H9 (cell line): ENCODE results near the gene TSGA10. TPM values are rescaled to one million over a fixed set of nuclear protein-coding genes. Genes with fewer than 3 reads are reported as not detected.

Experiments
- DNase-seq: peaks from one replicate; pipeline ENCODE4 v3.0.0-alpha.2; 2017
- H2AFZ ChIP-seq: one replicate; pipeline ENCODE4 v1.6.1; 2013; ENCODE audit warnings: mild to moderate bottlenecking, low read length, control low read depth, moderate library complexity
- H2AK5ac ChIP-seq: 2 replicates; pipeline ENCODE4 v1.6.1; 2013; ENCODE audit warnings: low read length, control low read depth, mixed read lengths; ENCODE audit not compliant: insufficient read length
- H2BK120ac ChIP-seq: one replicate; pipeline ENCODE4 v1.6.1; 2013; ENCODE audit warnings: low read depth, mild to moderate bottlenecking, low read length, control low read depth, inconsistent platforms; ENCODE audit not compliant: poor library complexity, severe bottlenecking
- H2BK12ac ChIP-seq: 2 replicates; pipeline ENCODE4 v1.6.1; 2013; ENCODE audit warnings: low read length, control low read depth, mixed read lengths, low read depth; ENCODE audit not compliant: insufficient read length
- H2BK15ac ChIP-seq: 2 replicates; pipeline ENCODE4 v1.6.1; 2013; ENCODE audit warnings: low read depth, low read length, control low read depth
- H2BK20ac ChIP-seq: one replicate; pipeline ENCODE4 v1.6.1; 2013; ENCODE audit warnings: low read depth, mild to moderate bottlenecking, low read length, control low read depth, inconsistent platforms; ENCODE audit not compliant: poor library complexity, severe bottlenecking
- H2BK5ac ChIP-seq: 2 replicates; pipeline ENCODE4 v1.6.1; 2013; ENCODE audit warnings: low read length, control low read depth, mixed read lengths; ENCODE audit not compliant: insufficient read length
- H3K14ac ChIP-seq: 2 replicates; pipeline ENCODE4 v1.6.1; 2013; ENCODE audit warnings: low read length, control low read depth; ENCODE audit not compliant: insufficient read depth
- H3K18ac ChIP-seq: 2 replicates; pipeline ENCODE4 v1.6.1; 2013; ENCODE audit warnings: low read depth, mild to moderate bottlenecking, mixed read lengths, low read length, control low read depth; ENCODE audit not compliant: insufficient read length
- H3K23ac ChIP-seq: 2 replicates; pipeline ENCODE4 v1.6.1; 2013; ENCODE audit warnings: low read length, control low read depth, mixed read lengths, low read depth; ENCODE audit not compliant: insufficient read length
- H3K23me2 ChIP-seq: 2 replicates; pipeline ENCODE4 v1.6.1; 2013; ENCODE audit warnings: low read depth, mild to moderate bottlenecking, mixed read lengths, low read length, control low read depth; ENCODE audit not compliant: insufficient read length, poor library complexity, severe bottlenecking
- H3K27ac ChIP-seq: 2 replicates; pipeline ENCODE4 v1.5.1; 2013; ENCODE audit warnings: low read length, control low read depth, mixed read lengths, low read depth; ENCODE audit not compliant: insufficient read length
- H3K27me3 ChIP-seq: 2 replicates; pipeline ENCODE4 v1.6.1; 2013; ENCODE audit warnings: low read length, control low read depth, inconsistent platforms; ENCODE audit not compliant: insufficient read depth
- H3K4ac ChIP-seq: 2 replicates; pipeline ENCODE4 v1.6.1; 2013; ENCODE audit warnings: low read depth, mild to moderate bottlenecking, control low read depth, inconsistent platforms, low read length, moderate library complexity
- H3K4me1 ChIP-seq: 2 replicates; pipeline ENCODE4 v1.6.1; 2013; ENCODE audit warnings: low read length, control low read depth, inconsistent platforms; ENCODE audit not compliant: insufficient read depth
- H3K4me2 ChIP-seq: 2 replicates; pipeline ENCODE4 v1.6.1; 2013; ENCODE audit warnings: low read length, control low read depth, mixed read lengths; ENCODE audit not compliant: insufficient read length, insufficient read depth
- H3K56ac ChIP-seq: 2 replicates; pipeline ENCODE4 v1.6.1; 2013; ENCODE audit warnings: low read depth, mild to moderate bottlenecking, mixed read lengths, low read length, control low read depth; ENCODE audit not compliant: insufficient read length
- H3K79me1 ChIP-seq: 2 replicates; pipeline ENCODE4 v1.6.1; 2013; ENCODE audit warnings: low read depth, mild to moderate bottlenecking, moderate library complexity, low read length, control low read depth, inconsistent platforms; ENCODE audit not compliant: insufficient read depth, poor library complexity, severe bottlenecking
- H3K79me2 ChIP-seq: 2 replicates; pipeline ENCODE4 v1.6.1; 2013; ENCODE audit warnings: low read length, control low read depth, inconsistent platforms; ENCODE audit not compliant: insufficient read depth
- H3K9ac ChIP-seq: 2 replicates; pipeline ENCODE4 v1.6.1; 2013; ENCODE audit warnings: low read length, control low read depth, mixed read lengths; ENCODE audit not compliant: insufficient read length; ENCODE audit errors: extremely low read depth
- H3K9me3 ChIP-seq: one replicate; pipeline ENCODE4 v1.6.1; 2013; ENCODE audit warnings: low read depth, low read length, inconsistent platforms; ENCODE audit not compliant: control insufficient read depth
- H3T11ph ChIP-seq: one replicate; pipeline ENCODE4 v1.6.1; 2013; ENCODE audit warnings: mild to moderate bottlenecking, low read length, control low read depth, inconsistent platforms
- H4K20me1 ChIP-seq: one replicate; pipeline ENCODE4 v1.6.1; 2013; ENCODE audit not compliant: control insufficient read depth, insufficient read length, insufficient read depth
- H4K5ac ChIP-seq: 2 replicates; pipeline ENCODE4 v1.6.1; 2013; ENCODE audit warnings: low read depth, mild to moderate bottlenecking, mixed read lengths, low read length, control low read depth; ENCODE audit not compliant: insufficient read length
- H4K8ac ChIP-seq: replicated peaks from 2 replicates; pipeline ENCODE4 v1.6.1; 2013; ENCODE audit warnings: low read length, control low read depth, mixed read lengths, low read depth; ENCODE audit not compliant: insufficient read length
- H4K91ac ChIP-seq: 2 replicates; pipeline ENCODE4 v1.6.1; 2013; ENCODE audit warnings: low read depth, mild to moderate bottlenecking, moderate library complexity, mixed read lengths, low read length, control low read depth; ENCODE audit not compliant: insufficient read length
- H3K27ac Mint-ChIP-seq, 3 experiments: 2 replicates in 2 of 3; 3 replicates in 1 of 3; pipeline ENCODE4 v1.8.0; 2020 to 2021; ENCODE audit warnings: mixed read lengths in 3 of 3, mild to moderate bottlenecking in 1 of 3, moderate library complexity in 1 of 3
- H3K27me3 Mint-ChIP-seq: 2 replicates; pipeline ENCODE4 v1.8.0; 2021; ENCODE audit warnings: low read depth, mild to moderate bottlenecking, moderate library complexity, mixed read lengths
- H3K36me3 Mint-ChIP-seq, 3 experiments: 2 replicates in 2 of 3; 3 replicates in 1 of 3; pipeline ENCODE4 v1.8.0; 2020 to 2021; ENCODE audit warnings: low read depth in 3 of 3, mixed read lengths in 3 of 3; ENCODE audit not compliant: insufficient read depth in 1 of 3
- H3K4me1 Mint-ChIP-seq, 2 experiments: 2 replicates each; pipeline ENCODE4 v1.8.0; 2020; ENCODE audit warnings: mixed read lengths in 2 of 2
- H3K4me3 Mint-ChIP-seq, 2 experiments: 2 replicates in 1 of 2; 3 replicates in 1 of 2; pipeline ENCODE4 v1.8.0; 2020 to 2021; ENCODE audit warnings: mild to moderate bottlenecking in 2 of 2, mixed read lengths in 2 of 2, moderate library complexity in 1 of 2
- H3K9me3 Mint-ChIP-seq, 2 experiments: 2 replicates in 1 of 2; 3 replicates in 1 of 2; pipeline ENCODE4 v1.8.0; 2020; ENCODE audit warnings: mild to moderate bottlenecking in 2 of 2, mixed read lengths in 2 of 2, moderate library complexity in 1 of 2
- CTCF ChIP-seq: fragments of 200-600 bp; sonication (generic); conservative IDR thresholded peaks from 3 replicates; pipeline ENCODE4 v1.8.0; 2021; ENCODE audit warnings: antibody characterized with exemption, mild to moderate bottlenecking
- WGBS: extraction: QIAGEN DNeasy Blood & Tissue Kit; methylation state at CpG from one replicate; pipeline ENCODE4 v1.1.7; 2013; ENCODE audit warnings: missing lambda C conversion rate, low lambda C conversion rate, mixed read lengths; ENCODE audit not compliant: insufficient read length; ENCODE audit errors: extremely low coverage; 5-methylcytosine and 5-hydroxymethylcytosine counted together
- total RNA-seq: library from RNA; stranded (reverse); gene quantifications from 2 replicates; pipeline ENCODE4 v1.2.1, GENCODE V29; 2021

TSGA10 gene
- total RNA-seq, 1 experiment from 2014 or later = 6.3 TPM

- H2AFZ ChIP-seq = no peak overlapping the region
- no peak overlapping the region for H2BK20ac ChIP-seq
- H3K9me3 ChIP-seq = no peaks in the 10 kb centered on the region
- H3K18ac ChIP-seq = no peak overlapping the region
- H3K27me3 Mint-ChIP-seq = no peaks in the 10 kb centered on the region
- DNase-seq = no peak
- H3K79me2 ChIP-seq = peaks cover 10% of the 10 kb centered on the region; the same call in 1 of the 2 replicates
- H2BK120ac ChIP-seq = no peak overlapping the region
- no peak overlapping the region for H3K14ac ChIP-seq
- no peak overlapping the region for H3K27ac ChIP-seq
- H3T11ph ChIP-seq = no peak overlapping the region
- H3K9ac ChIP-seq = no peak overlapping the region
- no peak overlapping the region for H2BK15ac ChIP-seq
- no peak overlapping the region for H2BK5ac ChIP-seq
- H4K20me1 ChIP-seq = no peaks in the 10 kb centered on the region
- peaks cover 39 to 60% (median 51%) of the 10 kb centered on the region in 3 experiments for H3K36me3 Mint-ChIP-seq
- no peak overlapping the region for H4K91ac ChIP-seq
- no peaks in the 10 kb centered on the region for H3K4me1 ChIP-seq
- H3K27me3 ChIP-seq = no peaks in the 10 kb centered on the region
- no peak overlapping the region for H3K4ac ChIP-seq
- no peak overlapping the region for H2BK12ac ChIP-seq
- peaks cover 0 to 3% of the 10 kb centered on the region in 2 experiments; a peak in 2 of 5 replicates for H3K9me3 Mint-ChIP-seq
- H3K23me2 ChIP-seq = no peaks in the 10 kb centered on the region
- no peak overlapping the region for H3K4me3 Mint-ChIP-seq
- no peak overlapping the region for H4K8ac ChIP-seq
- H3K23ac ChIP-seq = no peak overlapping the region
- no peak overlapping the region for H4K5ac ChIP-seq
- H3K4me1 Mint-ChIP-seq = peaks cover 0 to 8% of the 10 kb centered on the region in 2 experiments; a peak in 2 of 4 replicates
- no peak for TF ChIP-seq CTCF
- peaks cover 3% of the 10 kb centered on the region for H3K79me1 ChIP-seq
- no peak overlapping the region for H3K4me2 ChIP-seq
- H3K27ac Mint-ChIP-seq = no peak overlapping the region
- no peak overlapping the region for H3K56ac ChIP-seq
- no peak overlapping the region for H2AK5ac ChIP-seq
- WGBS = no CpG with 5 or more reads among the region's 3 CpGs
These were observed 33.6 kb upstream of the TSGA10 start for GRCh38 chr2:99188357-99188756.
